Trophoblast cell (in vitro differentiated cells and primary cell): ENCODE results near the gene PBX1.

ENCODE experiments used
- DNase-seq, 2 donors: peaks; one replicate each; pipeline ENCODE4 v3.0.0-alpha.2; 2016
- H2AFZ ChIP-seq: 2 replicates; pipeline ENCODE4 v1.6.1; 2013; ENCODE audit warnings: low read length, moderate library complexity, mild to moderate bottlenecking; ENCODE audit not compliant: insufficient read depth, poor library complexity
- H2AK5ac ChIP-seq: 2 replicates; pipeline ENCODE4 v1.6.1; 2013; ENCODE audit warnings: mild to moderate bottlenecking, low read length
- H2BK120ac ChIP-seq: 2 replicates; pipeline ENCODE4 v1.6.1; 2013; ENCODE audit warnings: low read length, mild to moderate bottlenecking, moderate library complexity; ENCODE audit not compliant: insufficient read depth, poor library complexity
- H2BK12ac ChIP-seq: 2 replicates; pipeline ENCODE4 v1.6.1; 2013; ENCODE audit warnings: mild to moderate bottlenecking, low read length, moderate library complexity
- H2BK5ac ChIP-seq: 2 replicates; pipeline ENCODE4 v1.6.1; 2013; ENCODE audit warnings: low read length, low read depth, moderate library complexity, mild to moderate bottlenecking; ENCODE audit not compliant: poor library complexity
- H3K14ac ChIP-seq: 2 replicates; pipeline ENCODE4 v1.6.1; 2013; ENCODE audit warnings: mild to moderate bottlenecking, low read length
- H3K18ac ChIP-seq: 2 replicates; pipeline ENCODE4 v1.6.1; 2013; ENCODE audit warnings: mild to moderate bottlenecking, low read length
- H3K23ac ChIP-seq: 2 replicates; pipeline ENCODE4 v1.6.1; 2013; ENCODE audit warnings: low read length
- H3K27ac ChIP-seq: 2 replicates; pipeline ENCODE4 v1.5.1; 2013; ENCODE audit warnings: low read depth, mild to moderate bottlenecking, inconsistent platforms, low read length, moderate library complexity
- H3K27me3 ChIP-seq: 2 replicates; pipeline ENCODE4 v1.6.1; 2013; ENCODE audit warnings: inconsistent platforms, mild to moderate bottlenecking, low read length, moderate library complexity; ENCODE audit not compliant: insufficient read depth
- H3K36me3 ChIP-seq, 2 experiments: 1 replicate in 1 of 2; 2 replicates in 1 of 2; pipeline ENCODE4 v1.6.1; 2013; ENCODE audit warnings: low read length in 2 of 2, mild to moderate bottlenecking in 2 of 2, moderate library complexity in 1 of 2; ENCODE audit not compliant: insufficient read depth in 2 of 2, control insufficient read depth in 1 of 2
- H3K4ac ChIP-seq: 2 replicates; pipeline ENCODE4 v1.6.1; 2013; ENCODE audit warnings: low read depth, mild to moderate bottlenecking, low read length, moderate library complexity
- H3K4me1 ChIP-seq, 2 experiments: 1 replicate in 1 of 2; 2 replicates in 1 of 2; pipeline ENCODE4 v1.6.1; 2013; ENCODE audit warnings: low read length in 2 of 2, mild to moderate bottlenecking in 2 of 2, moderate library complexity in 1 of 2; ENCODE audit not compliant: insufficient read depth in 2 of 2, control insufficient read depth in 1 of 2
- H3K4me2 ChIP-seq: 2 replicates; pipeline ENCODE4 v1.6.1; 2013; ENCODE audit warnings: inconsistent platforms, mild to moderate bottlenecking, low read length, moderate library complexity
- H3K4me3 ChIP-seq: 2 replicates; pipeline ENCODE4 v1.5.1; 2013; ENCODE audit warnings: mild to moderate bottlenecking, low read depth, low read length, inconsistent platforms
- H3K79me1 ChIP-seq: one replicate; pipeline ENCODE4 v1.6.1; 2013; ENCODE audit warnings: low read length
- H3K79me2 ChIP-seq: 2 replicates; pipeline ENCODE4 v1.6.1; 2013; ENCODE audit warnings: low read length, mild to moderate bottlenecking; ENCODE audit not compliant: control insufficient read depth, insufficient read depth, poor library complexity
- H3K9ac ChIP-seq: 2 replicates; pipeline ENCODE4 v1.6.1; 2013; ENCODE audit warnings: mild to moderate bottlenecking, low read length
- H3K9me3 ChIP-seq: 2 replicates; pipeline ENCODE4 v1.6.1; 2013; ENCODE audit warnings: low read depth, mild to moderate bottlenecking, control low read depth, inconsistent platforms, low read length; ENCODE audit not compliant: insufficient read depth
- H4K12ac ChIP-seq: 2 replicates; pipeline ENCODE4 v1.6.1; 2013; ENCODE audit warnings: low read depth, mild to moderate bottlenecking, low read length, moderate library complexity
- H4K8ac ChIP-seq: 2 replicates; pipeline ENCODE4 v1.6.1; 2013; ENCODE audit warnings: low read depth, mild to moderate bottlenecking, low read length, moderate library complexity
- H4K91ac ChIP-seq: one replicate; pipeline ENCODE4 v1.6.1; 2013; ENCODE audit warnings: low read depth, mild to moderate bottlenecking, low read length, moderate library complexity
- WGBS: extraction: QIAGEN DNeasy Blood & Tissue Kit; methylation state at CpG from one replicate; pipeline ENCODE4 v1.1.7; 2013; ENCODE audit warnings: missing lambda C conversion rate; ENCODE audit not compliant: insufficient read length, insufficient coverage; ENCODE audit errors: extremely low coverage; 5-methylcytosine and 5-hydroxymethylcytosine counted together

PBX1 gene

GRCh38 chr1:164858096-164858632, 299.2 kb downstream of the PBX1 start:
- no peak overlapping the region for H4K8ac ChIP-seq
- H4K91ac ChIP-seq = no peak overlapping the region
- H3K4ac ChIP-seq = no peak overlapping the region
- H2BK12ac ChIP-seq = no peak overlapping the region
- peak overlapping the region; percentile 57 for H3K27ac ChIP-seq
- no peak overlapping the region for H3K4me3 ChIP-seq
- no peak overlapping the region for H2AK5ac ChIP-seq
- no peak overlapping the region for H3K18ac ChIP-seq
- H3K79me1 ChIP-seq = peaks cover 7% of the 10 kb centered on the region
- H3K14ac ChIP-seq = no peak overlapping the region
- H2BK5ac ChIP-seq = no peak overlapping the region
- H2AFZ ChIP-seq = no peak overlapping the region
- H3K27me3 ChIP-seq = no peaks in the 10 kb centered on the region
- DNase-seq = peak in 1 of 2 donors; percentile 31
- H3K36me3 ChIP-seq = no peaks in the 10 kb centered on the region
- no peak overlapping the region for H3K4me2 ChIP-seq
- no CpG with 5 or more reads among the region's 2 CpGs for WGBS
- H3K79me2 ChIP-seq = no peaks in the 10 kb centered on the region
- H4K12ac ChIP-seq = no peak overlapping the region
- no peak overlapping the region for H3K9ac ChIP-seq
- peaks cover 10 to 12% of the 10 kb centered on the region in 2 experiments for H3K4me1 ChIP-seq
- H3K9me3 ChIP-seq = no peaks in the 10 kb centered on the region
- no peak overlapping the region for H2BK120ac ChIP-seq
- no peak overlapping the region for H3K23ac ChIP-seq

GRCh38 chr1:164861632-164862031, 302.6 kb downstream of the PBX1 start:
- Histone ChIP-seq H3K4me2 (no peak overlapping the region), H4K12ac (no peak overlapping the region), H3K27me3 (no peaks in the 10 kb centered on the region), H2BK5ac (no peak overlapping the region), H3K4me3 (no peak overlapping the region), H2BK12ac (no peak overlapping the region), H4K8ac (no peak overlapping the region), H3K14ac (no peak overlapping the region), H3K9me3 (no peaks in the 10 kb centered on the region), H3K23ac (no peak overlapping the region), H3K9ac (no peak overlapping the region), H2AK5ac (no peak overlapping the region), H3K18ac (no peak overlapping the region), H3K79me2 (no peaks in the 10 kb centered on the region), H3K36me3 (no peaks in the 10 kb centered on the region), H3K4me1 (peaks cover 6% of the 10 kb centered on the region in 2 experiments), H4K91ac (no peak overlapping the region), H3K79me1 (peaks cover 6% of the 10 kb centered on the region), H2AFZ (no peak overlapping the region), H2BK120ac (no peak overlapping the region), H3K27ac (no peak overlapping the region), H3K4ac (no peak overlapping the region)
- no peak for DNase-seq

GRCh38 chr1:164863056-164863455, 304.1 kb downstream of the PBX1 start:
- Histone ChIP-seq H3K4me2 (no peak overlapping the region), H3K4me3 (no peak overlapping the region), H3K4ac (no peak overlapping the region), H3K79me2 (no peaks in the 10 kb centered on the region), H3K36me3 (no peaks in the 10 kb centered on the region), H3K27me3 (no peaks in the 10 kb centered on the region), H3K23ac (no peak overlapping the region), H3K14ac (no peak overlapping the region), H3K9ac (no peak overlapping the region), H4K91ac (no peak overlapping the region), H2BK12ac (no peak overlapping the region), H3K79me1 (no peaks in the 10 kb centered on the region), H4K8ac (no peak overlapping the region), H3K27ac (no peak overlapping the region), H4K12ac (no peak overlapping the region), H2BK120ac (no peak overlapping the region), H2AK5ac (no peak overlapping the region), H3K4me1 (no peaks in the 10 kb centered on the region), H2AFZ (no peak overlapping the region), H3K9me3 (no peaks in the 10 kb centered on the region), H3K18ac (no peak overlapping the region), H2BK5ac (no peak overlapping the region)
- WGBS = no CpG with 5 or more reads among the region's 4 CpGs
- DNase-seq = no peak

GRCh38 chr1:164864161-164864560, 305.2 kb downstream of the PBX1 start:
- Histone ChIP-seq H3K9ac (no peak overlapping the region), H3K27me3 (no peaks in the 10 kb centered on the region), H3K36me3 (no peaks in the 10 kb centered on the region), H3K4me3 (no peak overlapping the region), H2BK5ac (no peak overlapping the region), H3K4me1 (no peaks in the 10 kb centered on the region), H2BK120ac (no peak overlapping the region), H4K91ac (no peak overlapping the region), H2AK5ac (no peak overlapping the region), H3K4ac (no peak overlapping the region), H3K9me3 (no peaks in the 10 kb centered on the region), H2BK12ac (no peak overlapping the region), H4K8ac (no peak overlapping the region), H4K12ac (no peak overlapping the region), H3K79me2 (no peaks in the 10 kb centered on the region), H2AFZ (no peak overlapping the region), H3K18ac (no peak overlapping the region), H3K27ac (no peak overlapping the region), H3K4me2 (no peak overlapping the region), H3K14ac (no peak overlapping the region), H3K23ac (no peak overlapping the region), H3K79me1 (no peaks in the 10 kb centered on the region)
- no peak for DNase-seq
- no CpG with 5 or more reads among the region's 3 CpGs for WGBS
